ENCODE results near the gene NIPA2. TPM values are rescaled to one million over a fixed set of nuclear protein-coding genes. Genes with fewer than 3 reads are reported as not detected.

NIPA2 gene
- total RNA-seq, 4 donors from 2014 or later, result 19.3 to 36.8 (median 32.0) TPM

DNA sequence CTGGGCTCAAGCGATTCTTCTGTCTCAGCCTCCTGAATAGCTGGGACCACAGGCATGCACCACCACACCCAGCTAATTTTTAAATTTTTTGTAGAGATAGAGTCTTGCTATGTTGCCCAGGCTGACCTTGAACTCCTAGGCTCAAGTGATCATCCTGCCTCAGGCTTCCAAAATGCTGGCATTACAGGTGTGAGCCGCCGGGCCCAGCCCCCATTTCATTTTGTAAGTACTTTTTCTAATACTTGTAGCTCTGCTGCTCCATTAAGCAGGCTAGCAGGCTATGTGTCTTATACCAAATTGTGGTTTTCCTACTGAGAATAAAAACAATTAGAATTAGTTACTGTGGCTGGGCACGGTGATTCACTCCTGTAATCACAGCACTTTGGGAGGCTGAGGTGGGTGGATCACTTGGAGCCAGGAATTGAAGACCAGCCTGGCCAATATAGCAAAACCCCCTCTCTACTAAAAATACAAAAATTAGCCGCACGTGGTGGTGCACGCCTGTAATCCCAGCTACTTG, 29.6 kb upstream of the NIPA2 start:
- 80 to 97% methylated on average over 7 of the region's 7 CpGs for WGBS, 2 donors
- H3K4me3 ChIP-seq (ENCODE audit: low read depth, poor library complexity, severe bottlenecking), result no peak overlapping the region
- TF ChIP-seq, protein P1, sequence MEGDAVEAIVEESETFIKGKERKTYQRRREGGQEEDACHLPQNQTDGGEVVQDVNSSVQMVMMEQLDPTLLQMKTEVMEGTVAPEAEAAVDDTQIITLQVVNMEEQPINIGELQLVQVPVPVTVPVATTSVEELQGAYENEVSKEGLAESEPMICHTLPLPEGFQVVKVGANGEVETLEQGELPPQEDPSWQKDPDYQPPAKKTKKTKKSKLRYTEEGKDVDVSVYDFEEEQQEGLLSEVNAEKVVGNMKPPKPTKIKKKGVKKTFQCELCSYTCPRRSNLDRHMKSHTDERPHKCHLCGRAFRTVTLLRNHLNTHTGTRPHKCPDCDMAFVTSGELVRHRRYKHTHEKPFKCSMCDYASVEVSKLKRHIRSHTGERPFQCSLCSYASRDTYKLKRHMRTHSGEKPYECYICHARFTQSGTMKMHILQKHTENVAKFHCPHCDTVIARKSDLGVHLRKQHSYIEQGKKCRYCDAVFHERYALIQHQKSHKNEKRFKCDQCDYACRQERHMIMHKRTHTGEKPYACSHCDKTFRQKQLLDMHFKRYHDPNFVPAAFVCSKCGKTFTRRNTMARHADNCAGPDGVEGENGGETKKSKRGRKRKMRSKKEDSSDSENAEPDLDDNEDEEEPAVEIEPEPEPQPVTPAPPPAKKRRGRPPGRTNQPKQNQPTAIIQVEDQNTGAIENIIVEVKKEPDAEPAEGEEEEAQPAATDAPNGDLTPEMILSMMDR (IDR thresholded peaks at IDR 0.05), result no peak
- TF ChIP-seq POLR2A (IDR thresholded peaks at IDR 0.05), result no peak
- DNase-seq (ENCODE audit: low spot score in 2 of 2), result peak in 1 of 2 donors; percentile 62
- intact Hi-C loops (cut with DNase I; ENCODE audit: low total_unique reads), result no loop called here

DNA sequence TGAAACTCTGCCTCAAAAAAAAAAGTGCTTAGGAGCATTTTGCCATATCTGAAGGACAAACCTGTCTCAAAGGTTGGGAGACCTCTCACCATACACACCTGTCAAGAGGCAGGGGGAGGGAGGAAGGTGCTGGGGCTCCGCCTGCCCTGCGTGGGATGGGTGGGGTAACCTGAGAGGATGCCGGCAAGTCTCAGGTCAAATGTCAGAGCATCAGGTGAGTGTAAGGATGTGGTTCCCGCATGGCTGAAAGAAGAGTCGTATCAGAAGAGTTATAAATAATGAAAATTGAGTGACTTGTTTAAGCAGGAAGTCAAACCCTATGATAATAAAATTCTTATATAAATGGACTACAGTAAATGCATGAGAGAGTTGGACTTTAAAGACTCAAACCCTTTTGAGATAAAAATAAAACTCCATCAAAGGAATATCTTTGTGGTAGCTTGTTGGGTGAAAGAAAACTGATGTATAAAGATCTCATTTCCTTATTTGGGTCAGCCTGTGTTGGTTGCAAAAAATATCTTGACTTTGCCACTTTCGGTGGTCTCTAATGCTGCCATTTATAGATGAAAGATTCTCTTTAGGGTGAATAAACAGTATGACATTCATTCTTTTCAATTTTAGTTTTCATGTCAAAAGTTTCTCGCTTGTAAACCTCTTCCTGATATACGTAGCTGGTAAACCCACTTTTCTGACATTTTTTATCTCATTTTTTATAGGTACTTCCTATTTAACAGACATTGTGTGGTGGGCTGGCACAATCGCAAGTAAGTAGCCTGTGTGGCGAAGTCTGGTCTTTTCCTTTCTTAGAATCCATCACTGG, 28.2 kb upstream of the NIPA2 start:
- 86 to 93% methylated on average over 10 of the region's 10 CpGs for WGBS, 2 donors
- intact Hi-C loops (cut with DNase I; ENCODE audit: low total_unique reads), result no loop called here
- no peak for TF ChIP-seq POLR2A (IDR thresholded peaks at IDR 0.05)
- TF ChIP-seq, protein P1 (IDR thresholded peaks at IDR 0.05), result no peak
- H3K4me3 ChIP-seq (ENCODE audit: low read depth, poor library complexity, severe bottlenecking), result no peak overlapping the region
- no peak for DNase-seq (ENCODE audit: low spot score in 2 of 2)

DNA sequence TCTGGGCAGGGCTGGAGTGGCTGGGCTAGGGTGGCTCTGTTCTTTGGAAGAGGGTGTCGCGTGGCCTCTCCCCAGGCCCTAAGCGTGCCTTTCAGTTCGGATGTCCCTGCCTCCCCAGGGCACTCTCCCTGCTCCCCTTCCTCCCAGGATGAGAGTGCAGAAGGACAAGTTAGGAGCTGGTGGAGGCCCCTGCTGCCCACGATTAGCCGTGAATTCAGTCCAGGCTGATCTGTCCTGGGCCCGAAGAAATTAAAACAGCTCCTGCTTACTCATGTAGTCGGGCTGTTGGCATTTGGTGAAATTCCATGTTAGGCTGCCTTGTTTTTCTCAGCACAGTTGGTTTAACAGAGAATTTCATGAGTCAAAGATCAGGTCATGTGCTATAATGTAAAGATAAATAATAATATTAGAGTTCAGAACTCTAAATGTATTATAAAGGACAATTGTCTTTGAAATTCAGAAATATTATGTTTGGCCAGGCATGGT, 27.6 kb upstream of the NIPA2 start:
- WGBS, 2 donors, result 91 to 96% methylated on average over 8 of the region's 8 CpGs
- DNase-seq (ENCODE audit: low spot score in 2 of 2), result peak in 1 of 2 donors; percentile 39
- no peak for TF ChIP-seq POLR2A (IDR thresholded peaks at IDR 0.05)
- TF ChIP-seq, protein P1 (IDR thresholded peaks at IDR 0.05), result no peak

DNA sequence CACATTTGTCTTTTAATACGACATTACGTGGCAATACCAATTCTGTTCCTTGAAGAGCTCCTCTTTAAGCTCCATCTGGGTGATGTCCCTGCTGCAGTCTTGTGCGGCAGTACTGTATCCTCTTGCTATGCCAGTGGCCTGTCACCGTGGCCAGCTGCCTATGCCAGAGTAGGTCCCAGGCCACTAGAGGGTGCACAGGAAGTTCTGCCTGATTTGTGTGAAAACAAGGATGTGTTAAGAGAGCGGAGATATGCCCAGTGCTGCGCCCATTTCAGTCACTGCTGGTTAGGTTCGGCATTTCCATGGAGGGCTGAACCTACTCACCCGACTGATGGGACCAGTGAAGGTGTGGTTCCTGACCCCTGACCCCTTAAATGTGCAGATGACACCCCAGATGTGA, 26.8 kb upstream of the NIPA2 start:
- intact Hi-C loops (cut with DNase I; ENCODE audit: low total_unique reads), result no loop called here
- no peak overlapping the region for H3K4me3 ChIP-seq (ENCODE audit: low read depth, poor library complexity, severe bottlenecking)
- peak in 1 of 2 donors; percentile 52 for DNase-seq (ENCODE audit: low spot score in 2 of 2)
- 82 to 87% methylated on average over 8 of the region's 8 CpGs for WGBS, 2 donors
- TF ChIP-seq POLR2A (IDR thresholded peaks at IDR 0.05), result no peak
- TF ChIP-seq, protein P1 (IDR thresholded peaks at IDR 0.05), result no peak

More for the DNA sequence above, 27.6 kb upstream of the NIPA2 start:
- H3K4me3 ChIP-seq (ENCODE audit: low read depth, poor library complexity, severe bottlenecking), result no peak overlapping the region
- intact Hi-C loops (cut with DNase I; ENCODE audit: low total_unique reads), result no loop called here

DNA sequence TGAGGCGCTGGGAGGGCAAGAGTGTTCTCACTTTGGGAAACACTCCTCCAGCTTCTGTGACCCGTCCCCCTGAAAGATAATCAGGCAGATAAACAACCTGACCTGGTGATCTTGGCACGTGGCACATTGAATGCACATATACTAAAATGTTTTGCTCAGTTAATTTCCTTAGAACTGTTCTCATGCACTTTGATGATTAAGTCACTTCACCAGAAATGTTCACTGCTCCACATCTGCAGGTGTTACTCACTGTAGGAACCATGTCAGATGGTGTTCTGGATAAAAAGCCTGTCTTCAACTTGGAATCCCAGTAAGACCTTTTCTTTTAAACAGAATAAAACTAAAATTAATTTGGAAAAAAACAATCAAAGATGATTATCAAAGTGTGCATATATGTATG, 24.6 kb upstream of the NIPA2 start:
- H3K4me3 ChIP-seq (ENCODE audit: low read depth, poor library complexity, severe bottlenecking), result no peak overlapping the region
- TF ChIP-seq, protein P1 (IDR thresholded peaks at IDR 0.05), result no peak
- no peak for TF ChIP-seq POLR2A (IDR thresholded peaks at IDR 0.05)
- intact Hi-C loops (cut with DNase I; ENCODE audit: low total_unique reads), result no loop called here
- 88 to 89% methylated on average over 3 of the region's 3 CpGs for WGBS, 2 donors
- DNase-seq (ENCODE audit: low spot score in 2 of 2), result no peak

Data from lower leg skin (tissue), 4 donors.